Stimulated activated CD8-positive, alpha-beta memory T cell treated with anti-CD3 and anti-CD28 coated beads, Interleukin-4, amount 100 ng/mL, for 48 hours (primary cell): ENCODE measurements around the gene TNIP2.
"Not testable (repeated sequence)": the region's sequence is repeated elsewhere in the genome, so short reads cannot be mapped to it uniquely, and the experiment has no call there.

Experiments
- DNase-seq: peaks from one replicate; pipeline ENCODE4 v3.0.0-alpha.2; 2020

TNIP2 gene

DNA sequence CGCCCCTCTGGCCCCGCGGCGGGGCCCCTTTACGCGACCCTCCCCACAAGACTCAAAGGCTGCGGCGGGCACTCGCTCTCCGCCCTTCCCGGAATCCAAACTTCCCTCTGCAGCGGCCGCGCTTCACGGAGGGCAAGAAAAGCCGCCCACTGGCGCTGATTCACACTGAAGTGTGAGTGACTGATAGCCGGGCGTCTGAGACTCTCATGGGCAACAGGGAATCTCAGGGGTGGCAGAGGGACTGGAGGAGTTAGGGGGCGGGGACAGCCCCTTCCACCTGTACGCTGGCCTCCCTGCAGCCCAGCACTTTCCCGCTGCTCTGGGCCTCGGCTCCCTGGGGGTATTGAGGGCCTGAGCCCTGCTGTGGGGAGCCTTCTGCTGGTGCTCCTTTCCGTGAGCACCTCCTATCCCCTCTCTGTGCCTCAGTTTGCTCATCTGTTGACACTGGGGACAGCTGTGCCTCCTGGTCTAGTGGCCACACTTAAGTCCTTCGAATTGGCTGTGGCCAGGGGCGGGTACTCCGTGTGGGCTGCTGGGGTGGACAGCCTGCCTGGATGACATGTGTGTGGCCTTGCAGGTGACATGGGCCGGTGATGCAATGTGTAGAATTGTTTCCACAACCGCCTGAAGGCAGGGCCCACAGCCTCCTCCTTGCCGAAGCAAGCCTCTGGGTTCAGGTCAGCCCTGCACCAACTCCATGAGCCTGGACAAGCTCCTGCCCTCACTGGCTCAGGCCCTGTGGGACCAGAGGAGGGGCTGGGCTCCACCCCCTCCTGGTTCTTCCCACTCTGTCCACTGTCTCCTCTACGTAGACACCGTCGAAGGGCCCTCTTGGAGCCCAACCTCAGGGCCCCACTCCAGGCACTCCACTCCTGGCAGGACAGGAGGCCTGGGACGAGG, 37.7 kb upstream of the TNIP2 start:
- peak; percentile 77 for DNase-seq

DNA sequence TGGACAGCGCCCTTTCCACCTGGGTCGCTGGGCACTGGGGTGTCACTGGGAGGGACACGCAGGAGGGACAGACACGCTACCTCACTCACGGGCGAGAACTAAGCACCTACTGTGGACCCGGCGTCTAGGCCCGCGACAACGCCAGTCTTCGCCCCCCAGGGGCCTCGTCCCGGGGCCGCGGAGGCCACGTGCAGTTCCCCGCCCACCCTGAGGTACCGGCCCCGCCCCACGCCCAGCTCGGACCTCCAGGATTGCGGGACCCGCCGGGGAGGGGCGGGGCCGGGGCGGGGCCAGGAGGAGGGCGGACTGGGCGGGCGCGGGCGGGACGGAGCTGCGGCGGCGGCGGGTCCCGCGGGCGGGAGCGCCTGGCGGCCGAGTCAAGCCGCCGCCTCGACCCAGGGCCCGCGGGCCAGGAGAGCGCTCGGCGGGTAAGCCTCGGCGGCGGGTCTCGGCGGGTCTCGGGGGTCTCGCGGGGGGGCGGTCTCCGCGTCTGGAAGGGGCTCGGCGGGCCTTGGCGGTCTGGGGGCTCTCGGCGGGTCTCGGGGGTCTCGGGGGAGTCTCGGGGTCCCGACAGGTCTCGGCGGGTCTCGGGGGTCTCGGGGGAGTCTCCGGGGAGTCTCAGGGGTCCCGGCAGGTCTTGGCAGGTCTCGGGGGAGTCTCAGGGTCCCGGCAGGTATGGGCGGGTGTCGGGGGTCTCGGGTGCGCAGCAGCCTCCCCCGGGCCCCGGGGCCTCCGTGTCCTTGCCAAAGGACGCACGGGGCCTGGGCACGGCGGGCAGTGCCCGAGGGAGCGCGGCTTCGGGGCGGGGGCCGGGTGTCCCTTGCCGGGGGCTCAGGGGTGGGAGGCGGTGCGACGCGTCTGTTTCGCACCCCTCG, 36.8 kb upstream of the TNIP2 start, which contains the start of gene SH3BP2:
Gene SH3BP2, plus strand, starts transcription at position 375 of the 875 bp plus-strand sequence. CDS start 27,533 bp downstream, outside the sequence.
- peak; percentile 87 for DNase-seq

DNA sequence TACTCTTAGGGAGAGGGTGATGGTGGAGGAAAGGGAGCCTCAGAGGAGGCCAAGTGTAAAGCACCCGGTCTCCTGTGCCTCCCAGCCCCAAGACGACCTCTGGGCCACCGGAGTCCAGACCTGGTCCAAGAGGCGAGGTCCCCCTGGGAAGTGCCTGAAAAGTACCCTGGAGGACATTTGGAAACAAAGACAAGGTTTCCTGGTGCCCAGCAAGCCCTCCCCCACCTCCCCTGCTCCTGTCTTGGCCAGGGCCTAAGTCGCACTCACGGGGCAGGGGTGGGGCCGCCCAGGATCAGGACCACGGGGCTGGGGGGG, 36.2 kb upstream of the TNIP2 start:
- DNase-seq = no peak

DNA sequence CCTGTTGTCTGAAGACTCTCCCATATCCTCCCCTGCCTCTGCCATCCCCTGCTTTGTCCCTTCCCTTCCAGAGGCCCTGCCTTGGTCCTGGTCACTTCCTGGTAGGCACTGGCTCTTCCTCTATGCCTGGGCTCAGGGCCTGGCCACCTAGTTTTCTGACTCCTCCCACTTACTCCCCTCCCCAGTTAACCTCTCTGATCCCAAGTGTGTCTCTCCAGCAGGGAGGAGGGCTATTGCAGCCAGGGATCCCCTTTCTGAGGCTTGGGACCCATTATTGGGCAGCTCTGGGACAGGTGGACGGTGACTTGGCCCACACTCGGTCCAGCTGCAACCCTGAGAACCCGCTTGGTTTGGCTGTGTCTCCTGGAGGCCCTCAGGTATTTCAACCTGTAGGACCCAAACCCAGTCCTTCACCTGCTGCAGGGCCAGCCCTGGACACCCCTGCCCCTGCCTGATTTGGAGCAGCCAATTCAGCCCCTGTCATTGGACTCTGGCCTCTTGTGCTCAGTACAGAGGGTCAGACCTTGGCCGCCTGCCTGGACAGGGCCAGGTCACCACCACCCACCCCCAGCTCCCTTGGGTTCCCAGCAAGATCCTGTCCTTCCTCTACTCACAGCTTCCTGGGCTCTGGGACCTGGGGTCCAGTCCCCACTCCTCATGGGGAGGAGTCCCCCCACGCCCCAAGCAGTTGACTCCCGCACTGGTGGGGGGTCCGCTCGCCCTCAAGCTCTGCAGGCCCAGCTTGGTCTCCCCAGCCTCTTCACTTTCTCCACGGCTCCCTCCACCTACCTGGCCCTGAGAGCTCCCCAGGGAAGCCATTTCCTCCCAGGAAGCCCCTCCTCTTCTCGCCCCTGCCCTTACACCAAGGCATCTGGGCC, 35.6 kb upstream of the TNIP2 start:
- DNase-seq = no peak

DNA sequence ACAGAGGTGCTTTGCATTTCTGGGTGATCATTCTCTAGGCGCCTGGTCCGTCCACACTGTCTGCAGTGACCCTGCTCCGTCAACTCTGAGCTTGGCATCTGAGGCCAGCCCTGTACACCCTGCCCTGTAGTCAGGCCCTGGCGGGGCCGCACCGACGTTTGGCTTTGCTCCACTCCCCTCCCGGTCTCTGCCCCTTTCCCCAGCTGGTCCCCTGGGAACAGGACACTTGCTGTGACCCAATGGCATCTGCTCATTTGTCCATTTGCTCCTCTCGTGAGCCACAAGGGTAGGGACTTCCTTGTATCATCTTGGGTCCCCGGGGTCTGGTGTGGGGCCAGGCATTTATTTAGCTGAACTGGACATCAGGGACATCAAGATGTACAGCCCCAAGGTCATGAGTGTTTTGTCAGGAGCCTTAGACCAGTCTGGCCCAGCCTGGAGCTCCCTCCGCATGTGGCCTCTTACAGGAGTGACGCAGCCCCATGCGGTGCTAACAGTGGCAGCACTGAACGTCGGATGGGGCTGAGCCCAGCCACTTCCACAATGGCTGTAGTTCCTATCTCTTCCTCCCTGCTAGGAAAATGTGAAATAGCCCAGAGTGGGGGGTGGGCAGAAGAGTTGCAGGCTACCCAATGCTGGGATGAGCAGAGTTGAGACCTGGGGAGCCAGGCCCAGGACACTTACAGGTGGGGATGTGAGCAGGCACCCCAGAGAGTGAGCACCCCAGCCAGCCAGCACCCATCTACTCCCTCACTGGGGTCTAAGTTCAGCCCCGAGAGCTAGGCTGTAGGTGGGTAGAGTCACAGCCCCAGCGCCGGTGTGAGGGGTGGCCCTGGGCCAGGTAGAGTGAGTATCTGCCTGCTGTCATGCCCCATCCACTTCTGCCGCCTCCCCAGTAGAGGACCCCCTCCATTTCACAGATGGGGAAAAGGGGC, 34.7 kb upstream of the TNIP2 start:
- no peak for DNase-seq

DNA sequence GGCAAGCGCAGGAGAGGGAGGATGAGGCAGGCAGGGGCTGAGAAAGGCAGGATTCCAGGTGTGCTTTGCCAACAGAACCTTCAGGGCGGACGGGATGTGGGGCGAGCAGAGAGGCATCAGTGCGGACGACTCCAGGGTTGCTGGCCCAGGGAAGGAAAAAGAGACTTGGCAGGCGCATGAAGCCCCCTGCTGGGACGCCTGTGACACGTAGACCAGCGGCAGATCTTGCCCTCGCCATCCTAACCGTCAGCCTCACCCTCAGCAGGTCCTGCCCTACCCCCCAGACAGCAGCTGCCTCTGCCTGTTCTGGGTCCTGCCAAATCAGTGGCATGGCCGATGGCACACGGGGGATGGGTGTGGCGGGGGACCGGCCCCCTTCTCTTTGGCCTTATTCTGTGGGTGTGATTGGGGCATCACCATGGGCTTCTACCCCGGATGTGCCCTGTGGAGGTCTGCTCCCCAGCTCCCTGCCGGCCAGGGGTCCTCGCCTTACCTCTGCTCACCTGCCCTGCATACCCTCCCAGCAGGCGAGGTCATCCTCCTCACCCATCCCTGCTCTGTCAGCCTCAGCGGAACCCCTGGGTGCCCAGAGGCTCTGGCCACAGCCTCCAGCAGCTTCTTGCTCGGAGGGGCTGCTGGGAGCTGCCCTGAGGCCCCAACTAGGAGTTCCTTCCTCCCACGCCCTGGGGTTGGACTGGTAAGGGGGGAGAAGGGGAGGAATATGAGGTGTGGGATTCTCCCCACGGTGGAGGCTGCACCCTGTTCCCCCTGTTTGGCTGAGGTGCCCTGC, 33.9 kb upstream of the TNIP2 start:
- DNase-seq = no peak

DNA sequence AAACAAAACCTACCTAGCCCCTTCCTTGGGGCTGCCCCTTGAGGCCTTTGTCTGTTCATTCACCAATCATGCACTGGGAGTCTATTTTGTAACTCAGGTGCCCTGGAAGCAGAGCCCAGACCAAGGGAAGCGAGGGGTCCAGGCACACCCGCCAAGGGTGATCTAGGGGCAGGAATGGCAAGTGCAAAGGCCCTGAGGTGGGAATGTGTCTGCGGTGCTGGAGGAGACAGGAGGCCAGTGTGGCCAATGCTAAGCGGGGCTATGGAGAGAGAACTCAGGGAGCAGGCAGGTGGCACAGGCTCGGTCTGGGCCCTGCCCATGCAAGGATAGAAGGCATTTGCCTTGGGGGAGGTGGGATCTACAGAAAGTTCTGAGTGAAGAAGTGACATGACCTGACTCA, 33.2 kb upstream of the TNIP2 start:
- no peak for DNase-seq

DNA sequence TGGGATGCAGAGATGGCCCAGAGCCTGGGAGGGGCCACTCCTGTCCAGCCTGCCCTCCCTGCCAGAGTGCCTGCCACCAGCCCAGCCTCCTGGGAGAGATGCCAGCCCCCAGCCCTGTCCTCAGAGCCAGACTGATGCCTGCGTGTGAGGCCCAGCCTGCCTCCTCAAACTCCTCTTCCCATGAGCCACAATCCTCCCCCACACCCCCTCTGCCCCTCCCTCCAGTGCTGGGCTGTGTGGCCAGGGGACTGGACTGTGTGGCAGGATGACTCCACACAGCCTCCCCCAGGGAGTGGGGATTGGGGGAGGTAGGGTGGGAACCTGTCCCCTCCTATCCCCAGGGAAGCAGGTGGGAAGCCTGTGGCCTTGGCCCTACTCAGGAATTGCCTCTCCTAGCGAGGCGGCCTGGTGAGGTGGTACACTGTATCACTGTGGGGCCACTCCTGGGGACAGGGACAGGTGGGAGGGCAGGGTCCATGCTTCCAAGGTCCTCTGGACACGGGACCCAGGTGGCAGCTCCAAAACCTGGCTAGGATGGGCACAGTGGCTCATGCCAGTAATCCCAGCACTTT, 32.5 kb upstream of the TNIP2 start:
- DNase-seq = no peak

DNA sequence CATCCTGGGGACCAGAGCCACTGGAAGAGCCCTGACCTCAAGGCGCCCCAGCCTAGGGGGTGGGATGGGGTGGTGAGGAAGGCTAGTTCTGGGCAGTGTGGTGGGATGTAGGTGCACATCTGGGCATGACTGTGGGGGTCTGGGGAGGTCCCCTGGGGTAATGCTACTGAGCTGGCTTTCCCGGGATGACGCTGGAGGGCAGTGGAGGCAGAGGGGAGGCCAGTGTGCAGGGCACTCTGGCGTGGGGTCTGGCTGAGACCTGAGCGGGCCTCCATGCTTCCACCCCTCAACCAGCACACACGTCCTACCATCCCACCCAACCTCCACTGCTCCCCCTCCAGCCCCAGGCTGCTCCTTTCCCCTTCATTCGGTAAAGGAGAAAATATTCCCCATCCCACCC, 32.0 kb upstream of the TNIP2 start:
- no peak for DNase-seq

DNA sequence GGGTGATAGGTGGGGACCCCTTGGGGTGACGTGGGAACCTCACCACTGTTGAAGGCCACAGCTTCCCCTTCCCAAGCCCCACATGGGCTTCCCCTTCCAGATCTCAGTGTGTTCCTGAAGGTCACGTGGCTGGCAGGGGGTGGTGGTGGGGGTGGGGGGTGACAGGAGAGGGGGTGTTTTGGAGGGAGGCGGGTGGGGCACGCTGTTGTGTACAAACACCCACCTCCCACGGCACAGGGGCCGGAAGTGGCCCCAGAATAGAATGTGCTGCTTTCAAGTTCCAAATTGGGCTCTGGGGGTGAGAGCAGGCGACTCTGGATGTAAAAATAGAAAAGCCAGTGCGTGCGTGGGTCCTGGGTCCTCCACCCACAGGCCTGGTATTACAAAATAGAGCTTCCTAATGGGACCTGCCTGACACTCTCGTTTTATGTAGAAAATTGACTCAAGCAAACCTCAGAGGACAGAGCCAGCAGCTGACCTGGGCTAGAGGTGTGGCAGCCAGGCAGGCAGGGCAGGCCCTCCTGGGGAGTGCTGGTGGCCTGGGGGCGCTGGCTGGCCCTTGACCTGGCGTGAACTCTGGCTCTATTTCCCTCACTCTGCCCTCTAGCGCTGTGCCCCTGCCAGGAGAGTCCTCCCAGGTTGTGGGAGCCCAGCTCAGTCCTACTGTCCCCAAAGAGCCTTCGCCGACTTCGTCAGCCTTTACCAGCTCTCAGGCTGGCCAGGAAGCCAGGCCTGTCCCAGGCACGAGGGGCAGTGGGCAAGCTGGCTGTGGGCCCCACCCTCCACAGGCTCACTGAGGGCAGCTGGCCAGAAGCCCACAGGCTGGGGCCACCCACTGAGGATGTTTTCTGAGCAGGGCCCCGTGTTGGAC, 31.3 kb upstream of the TNIP2 start:
- DNase-seq = peak; percentile 72

DNA sequence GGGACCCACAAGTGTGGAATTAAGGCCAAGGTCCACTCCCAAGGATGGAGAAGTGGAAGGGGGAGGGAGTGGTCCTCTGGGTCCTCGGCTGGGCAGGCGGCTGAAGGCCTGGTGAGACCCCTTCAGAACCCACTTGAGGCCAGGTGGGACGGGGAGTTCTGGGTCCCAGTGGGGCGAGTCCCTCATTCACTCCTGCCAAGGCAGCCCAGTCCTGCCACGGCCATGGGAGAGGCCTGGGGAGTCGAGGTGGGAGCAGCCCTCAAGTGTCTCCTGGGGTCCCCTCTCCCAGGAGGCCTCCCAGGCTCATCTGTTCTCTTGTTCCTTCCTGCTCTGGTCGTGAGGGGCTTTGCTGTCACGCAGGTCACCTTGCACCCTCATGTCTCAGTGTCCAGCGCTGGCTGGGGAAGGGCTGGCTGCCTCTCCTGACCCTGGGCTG, 30.7 kb upstream of the TNIP2 start:
- no peak for DNase-seq

DNA sequence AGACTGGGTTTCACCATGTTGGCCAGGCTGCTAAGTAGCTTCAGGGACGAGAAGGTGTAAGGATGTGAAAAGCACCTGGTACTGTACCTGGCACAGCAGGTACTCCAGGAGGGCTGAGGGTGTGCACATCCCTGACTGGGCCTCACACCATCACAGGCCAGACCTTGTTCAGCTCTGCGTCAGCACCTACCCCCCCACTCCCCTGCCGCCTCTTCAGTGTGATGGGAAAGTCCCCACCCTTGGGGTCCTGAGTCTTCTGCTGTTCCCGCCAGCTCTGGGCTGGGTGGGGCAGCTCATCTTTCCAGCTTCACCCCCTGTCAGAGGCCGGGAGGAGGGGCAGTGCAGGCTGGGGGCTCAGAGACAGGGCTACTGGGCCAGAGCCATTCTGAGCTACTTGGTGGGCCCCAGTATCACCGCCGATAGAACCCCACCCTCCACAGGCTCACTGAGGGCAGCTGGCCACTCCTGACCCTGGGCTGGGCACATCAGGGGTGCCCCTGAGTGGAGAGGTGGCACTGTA, 30.1 kb upstream of the TNIP2 start:
- peak; percentile 79 for DNase-seq

DNA sequence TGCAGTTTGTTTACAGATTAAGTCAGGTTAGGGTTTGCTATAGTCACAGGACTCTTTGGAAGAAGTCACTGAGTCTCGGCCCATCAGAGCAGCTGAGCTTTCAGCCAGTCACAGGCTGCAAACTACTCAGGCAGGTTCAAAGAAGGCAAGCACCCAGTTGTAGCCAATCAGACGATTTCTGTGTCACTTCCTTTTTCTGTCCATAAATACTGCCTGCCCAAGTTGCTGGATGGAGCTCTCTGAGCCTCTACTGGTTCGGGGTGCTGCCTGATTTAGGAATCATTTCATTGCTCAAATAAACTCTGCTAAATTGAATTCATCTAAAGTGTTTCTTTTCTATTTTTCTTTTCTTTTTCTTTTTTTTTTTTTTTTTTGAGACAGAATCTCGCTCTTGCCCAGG, 29.5 kb upstream of the TNIP2 start:
- no peak for DNase-seq

DNA sequence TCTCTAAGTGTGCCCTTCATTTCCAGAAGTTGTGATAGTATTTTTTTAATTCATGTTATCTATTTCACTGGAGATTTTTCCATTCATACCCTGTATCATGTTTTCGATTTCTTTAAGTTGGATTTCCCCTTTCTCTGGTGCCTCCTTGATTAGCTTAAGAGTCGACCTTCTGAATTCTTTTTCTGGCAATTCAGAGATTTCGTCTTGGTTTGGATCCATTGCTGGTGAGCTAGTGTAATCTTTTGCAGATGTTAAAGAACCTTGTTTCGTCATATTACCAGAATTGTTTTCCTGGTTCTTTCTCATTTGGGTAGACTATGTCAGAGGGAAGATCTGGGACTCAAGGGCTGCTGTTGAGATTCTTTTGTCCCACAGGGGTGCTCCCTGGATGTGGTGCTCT, 27.7 kb upstream of the TNIP2 start:
- DNase-seq = no peak

DNA sequence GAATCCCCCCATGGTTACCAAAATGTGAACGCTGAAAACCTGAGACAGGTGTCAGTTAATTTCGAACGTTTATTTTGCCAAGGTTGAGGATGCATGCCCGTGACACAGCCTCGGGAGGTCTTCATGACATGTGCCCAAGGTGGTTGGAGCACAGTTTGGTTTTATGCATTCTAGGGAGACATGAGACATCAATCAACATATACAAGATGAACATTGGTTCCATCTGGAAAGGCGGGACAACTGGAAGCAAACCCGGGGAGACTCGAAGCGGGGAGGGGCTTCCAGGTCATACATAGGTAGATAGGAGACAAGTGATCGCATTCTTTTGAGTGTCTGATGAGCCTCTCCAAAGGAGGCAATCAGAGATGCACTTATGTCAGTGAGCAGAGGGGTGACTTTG, 25.8 kb upstream of the TNIP2 start:
- DNase-seq = no peak

DNA sequence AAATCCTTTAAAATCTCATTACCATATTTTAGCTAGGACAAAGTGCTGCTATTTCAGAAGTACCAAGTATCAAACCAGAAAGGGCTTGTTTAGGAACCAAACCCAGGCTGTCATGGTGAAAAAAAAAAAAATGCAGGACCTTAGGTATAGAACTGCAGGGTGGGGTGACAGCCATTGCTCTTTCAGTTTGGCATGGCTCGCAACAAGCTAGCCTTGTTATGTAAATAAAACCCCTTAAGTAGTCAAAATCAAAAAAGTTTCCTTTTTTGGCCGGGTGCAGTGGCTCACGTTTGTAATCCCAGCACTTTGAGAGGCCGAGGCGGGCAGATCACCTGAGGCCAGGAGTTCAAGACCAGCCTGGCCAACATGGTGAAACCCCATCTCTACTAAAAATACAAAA, 24.5 kb upstream of the TNIP2 start:
- not testable (repeated sequence) for DNase-seq

DNA sequence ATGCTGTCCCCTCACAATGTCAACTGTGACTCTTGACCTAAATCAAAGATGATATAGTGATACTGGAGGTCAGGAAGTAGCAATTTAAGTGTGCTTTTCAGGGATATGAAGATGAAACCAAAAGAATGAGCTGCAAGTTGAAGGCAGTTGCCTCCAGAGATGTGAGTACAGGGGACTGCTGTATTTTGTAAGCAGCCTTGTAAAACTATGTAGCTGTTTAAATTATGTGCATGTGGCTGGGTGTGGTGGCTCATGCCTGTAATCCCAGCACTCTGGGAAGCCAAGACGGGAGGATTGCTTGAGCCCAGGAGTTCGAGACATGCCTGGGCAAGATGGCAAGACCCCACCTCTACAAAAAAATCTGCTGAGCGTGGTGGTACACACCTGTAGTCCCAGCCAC, 15.1 kb upstream of the TNIP2 start:
- DNase-seq = no peak

DNA sequence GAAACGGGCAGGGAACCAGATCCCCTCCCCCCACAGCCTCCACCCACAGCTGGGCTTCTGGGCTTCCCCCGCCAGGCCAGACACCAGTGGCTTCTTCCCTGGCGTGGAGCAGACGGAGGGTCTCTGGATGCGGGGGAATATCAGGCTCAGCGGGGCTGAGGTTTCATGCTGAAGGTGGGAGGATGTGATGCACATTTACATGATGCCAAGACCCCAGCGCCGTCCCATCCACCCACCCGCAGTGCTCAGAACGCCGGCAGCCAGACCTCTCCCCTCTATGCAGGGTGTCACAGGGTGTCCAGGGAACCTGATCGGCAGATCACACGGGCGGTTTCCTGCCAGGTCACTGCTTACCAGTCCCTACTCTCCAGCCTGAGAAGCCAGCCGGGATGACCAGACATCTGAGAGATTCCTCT, 12.8 kb upstream of the TNIP2 start:
- DNase-seq = no peak

DNA sequence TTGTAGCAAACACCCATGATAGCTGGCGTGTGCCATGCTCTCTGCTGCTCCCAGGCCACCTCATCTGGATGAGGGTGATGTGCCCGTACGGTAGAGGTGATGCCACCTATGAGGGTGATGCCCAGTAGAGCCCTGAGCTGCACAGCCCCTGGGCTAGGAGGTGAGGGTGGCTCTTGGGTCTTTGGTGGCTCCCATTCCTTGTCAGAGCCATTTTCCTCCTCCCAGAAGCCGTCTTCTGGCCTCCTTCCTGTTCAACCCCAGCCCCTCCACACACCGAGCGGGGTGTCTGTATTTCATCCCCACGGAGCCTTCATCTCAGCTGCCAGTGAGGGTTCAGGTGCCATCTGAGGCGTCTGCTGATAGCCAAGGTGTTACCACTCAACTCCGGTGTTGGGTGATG, 12.0 kb upstream of the TNIP2 start:
- DNase-seq = no peak
